Panc1 (cell line): ENCODE data around the gene EXOC8.

Experiments used
- CTCF ChIP-seq: fragments of 450-650 bp; IDR thresholded peaks from 2 replicates; pipeline ENCODE4 v1.5.1; 2017; ENCODE audit warnings: mild to moderate bottlenecking
- REST ChIP-seq, 2 experiments: IDR thresholded peaks; 2 replicates each; pipeline ENCODE4 v1.6.1; 2011 to 2012; ENCODE audit warnings: low read depth in 2 of 2, control low read depth in 1 of 2, low read length in 1 of 2, mild to moderate bottlenecking in 1 of 2, moderate library complexity in 1 of 2; ENCODE audit not compliant: insufficient read depth in 1 of 2
- SIN3A ChIP-seq: IDR thresholded peaks from 2 replicates; pipeline ENCODE4 v1.6.1; 2012; ENCODE audit warnings: low read depth, mild to moderate bottlenecking, low read length, moderate library complexity, borderline replicate concordance; ENCODE audit not compliant: insufficient read depth

DNA sequence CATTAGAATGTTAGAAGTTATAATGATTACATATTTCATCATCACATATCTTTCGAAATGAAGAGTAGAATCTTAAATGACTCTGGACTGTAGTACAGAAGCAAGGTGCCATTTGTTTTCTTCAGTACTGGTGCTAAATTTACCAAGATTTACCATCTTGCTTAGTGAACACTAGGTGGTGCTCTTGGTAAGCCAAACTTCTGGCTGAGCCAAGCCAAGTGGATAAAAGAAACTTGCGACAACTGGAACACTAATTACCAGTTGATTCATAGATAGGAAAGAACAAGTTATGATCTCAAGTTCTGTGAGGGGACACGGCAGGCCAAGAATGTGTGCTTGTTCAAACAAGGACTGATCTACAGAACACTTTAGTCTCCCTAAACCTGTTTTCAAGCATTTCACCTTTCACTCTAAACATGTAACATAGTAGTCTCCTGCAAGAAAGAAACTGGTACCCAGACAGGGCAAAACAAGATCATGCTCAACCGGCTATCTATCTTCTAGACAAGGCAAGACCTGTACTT, 20.2 kb upstream of the EXOC8 start:
- TF ChIP-seq CTCF, result peak; percentile 76
- no peak for TF ChIP-seq REST (IDR thresholded peaks at IDR 0.05; ENCODE audit: insufficient read depth in 1 of 2, low read depth in 2 of 2, low read length in 1 of 2)
- TF ChIP-seq SIN3A, result no peak
